Ureter (tissue), 1 donor: Measurements from ENCODE around the gene IGF1R. TPM values are rescaled to one million over a fixed set of nuclear protein-coding genes. Genes with fewer than 3 reads are reported as not detected.
A peak's percentile ranks its signal among the peaks of the same experiment; 100 is the strongest.

Source experiments
- DNase-seq: peaks from one replicate; pipeline ENCODE4 v3.0.0-alpha.2; 2020; ENCODE audit warnings: low spot score
- total RNA-seq: library from RNA; stranded (reverse); gene quantifications from one replicate; pipeline ENCODE4 v1.2.4, GENCODE V29; 2023
- donor health status: DM: yes; HTN: yes; CAD: no.

IGF1R gene
- total RNA-seq, 1 donor from 2014 or later, result 88.6 TPM

DNA sequence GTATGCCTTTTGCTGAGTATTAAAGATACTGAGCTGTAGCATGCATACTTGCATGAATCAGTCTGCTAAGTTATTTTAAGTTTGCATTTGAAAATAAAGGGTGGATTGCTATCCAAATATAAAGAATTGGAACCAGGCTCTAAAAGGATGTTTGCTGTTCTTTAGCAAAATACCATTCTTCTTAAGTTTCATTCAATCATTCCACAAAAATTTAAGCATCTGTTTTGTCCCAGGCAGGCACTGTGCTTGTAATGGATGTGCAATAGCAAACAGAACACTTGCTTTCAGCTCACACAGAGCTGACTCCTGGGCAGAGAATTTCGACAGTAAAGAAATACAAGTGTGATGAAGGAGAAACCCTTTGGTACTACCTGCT lies 208.2 kb downstream of the IGF1R start:
- DNase-seq, result no peak

DNA sequence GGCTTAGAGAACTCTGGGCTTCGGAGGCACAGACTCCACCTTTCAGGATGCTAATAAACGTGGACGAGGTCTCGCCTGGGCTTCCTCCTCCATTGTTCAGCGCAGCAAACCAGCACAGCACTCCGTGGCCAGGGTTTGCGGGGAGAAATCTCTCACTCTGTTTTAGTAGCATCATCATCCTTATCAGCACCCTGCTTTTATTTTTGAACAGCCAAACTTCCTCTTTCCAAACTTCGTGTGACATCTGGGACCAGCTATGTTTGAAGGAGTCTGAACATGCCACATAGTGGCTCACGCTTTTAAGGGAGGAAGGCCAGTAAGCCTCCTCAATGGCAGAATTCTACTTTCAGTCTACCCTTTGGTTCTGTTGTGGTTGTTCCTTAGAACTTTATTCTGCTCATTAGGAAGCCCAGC lies 210.3 kb downstream of the IGF1R start:
- no peak for DNase-seq

DNA sequence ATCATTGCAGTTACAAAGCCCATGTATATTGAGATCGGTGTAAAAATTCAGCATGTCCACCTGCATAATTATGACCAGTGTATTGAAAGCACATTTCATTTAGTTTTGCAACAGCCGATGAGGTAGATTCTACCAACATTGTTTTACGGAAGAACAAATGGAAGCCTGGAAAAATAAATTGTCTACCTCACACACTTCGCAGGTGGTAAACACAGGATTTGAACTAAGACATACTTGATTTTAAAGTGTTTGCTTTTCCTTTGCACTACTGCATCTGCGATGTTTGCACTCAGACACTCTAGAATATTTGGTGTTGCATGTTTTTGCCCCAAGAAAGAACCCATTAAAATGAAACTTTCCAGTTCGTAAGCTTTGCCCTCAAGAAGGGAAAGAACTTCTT lies 210.8 kb downstream of the IGF1R start:
- DNase-seq, result no peak

DNA sequence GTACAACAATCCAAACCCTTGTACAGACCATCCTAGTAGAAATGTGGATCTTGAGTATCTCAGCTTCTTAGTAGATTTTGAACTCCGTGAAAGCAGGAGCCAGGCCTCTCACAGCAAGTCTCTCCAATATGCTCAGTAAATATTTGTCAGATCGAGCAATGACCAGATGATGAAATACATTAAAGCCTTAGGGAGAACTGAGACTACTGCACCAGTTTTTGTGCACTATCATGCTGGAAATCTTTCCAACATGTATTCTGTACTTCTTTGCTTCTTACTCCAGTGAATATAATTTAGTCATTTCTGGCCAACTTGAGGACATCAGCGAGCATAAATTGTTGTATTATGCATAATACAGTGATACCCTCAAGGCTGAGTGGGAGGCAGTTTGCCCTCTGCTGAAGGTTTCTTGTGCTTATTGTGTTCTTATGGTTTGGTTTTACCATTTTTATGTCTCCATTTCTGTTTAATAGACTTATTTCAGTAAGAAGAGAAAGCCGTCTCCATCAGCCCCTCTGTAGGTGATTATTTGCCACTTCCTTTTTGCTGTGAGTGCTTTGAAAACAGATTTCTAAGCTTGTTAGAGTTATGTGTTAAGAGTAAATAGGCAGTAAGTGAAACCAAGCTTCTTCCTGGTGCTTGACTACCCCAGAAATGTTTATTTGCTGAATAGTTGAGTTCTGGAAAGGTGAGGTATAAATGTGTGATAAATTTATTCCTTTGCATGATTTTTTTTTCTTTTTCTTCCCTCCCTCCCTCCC lies 212.1 kb downstream of the IGF1R start:
- no peak for DNase-seq

DNA sequence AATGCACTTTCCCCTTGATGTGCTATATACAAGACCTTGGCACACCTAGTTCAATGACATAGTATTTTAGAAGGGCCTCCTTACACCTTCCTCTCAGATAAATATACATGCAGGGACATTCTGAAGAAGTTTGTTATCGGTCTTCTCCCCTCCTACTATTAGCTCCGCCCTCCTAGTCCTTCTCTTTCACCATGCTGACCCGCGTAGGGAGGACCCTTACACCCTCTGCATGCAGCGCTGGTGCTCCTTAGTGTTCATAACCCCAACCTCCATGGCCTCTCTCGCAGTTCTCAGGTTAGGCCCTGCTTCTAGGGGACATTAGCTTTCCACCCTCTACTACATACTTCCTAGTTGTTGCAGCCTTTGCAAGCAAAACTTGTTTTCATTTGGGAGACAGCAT lies 212.8 kb downstream of the IGF1R start:
- DNase-seq, result no peak

DNA sequence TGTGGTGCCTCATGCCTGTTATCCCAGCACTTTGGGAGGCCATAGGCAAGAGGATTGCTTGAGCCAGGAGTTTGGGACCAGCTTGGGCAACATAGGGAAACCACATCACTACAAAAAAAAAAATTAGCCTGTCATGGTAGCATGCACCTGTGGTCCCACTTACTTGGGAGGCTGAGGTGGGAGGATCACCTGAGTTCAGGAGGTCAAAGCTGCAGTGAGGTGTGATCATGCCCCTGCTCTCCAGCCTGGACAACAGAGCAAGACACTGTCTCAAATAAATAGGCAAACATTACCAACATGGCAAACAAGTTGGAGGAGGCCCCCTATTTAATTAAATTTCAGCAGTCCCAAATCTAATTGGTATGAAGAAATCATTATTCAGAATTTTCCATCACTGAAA lies 215.6 kb downstream of the IGF1R start:
- no peak for DNase-seq

DNA sequence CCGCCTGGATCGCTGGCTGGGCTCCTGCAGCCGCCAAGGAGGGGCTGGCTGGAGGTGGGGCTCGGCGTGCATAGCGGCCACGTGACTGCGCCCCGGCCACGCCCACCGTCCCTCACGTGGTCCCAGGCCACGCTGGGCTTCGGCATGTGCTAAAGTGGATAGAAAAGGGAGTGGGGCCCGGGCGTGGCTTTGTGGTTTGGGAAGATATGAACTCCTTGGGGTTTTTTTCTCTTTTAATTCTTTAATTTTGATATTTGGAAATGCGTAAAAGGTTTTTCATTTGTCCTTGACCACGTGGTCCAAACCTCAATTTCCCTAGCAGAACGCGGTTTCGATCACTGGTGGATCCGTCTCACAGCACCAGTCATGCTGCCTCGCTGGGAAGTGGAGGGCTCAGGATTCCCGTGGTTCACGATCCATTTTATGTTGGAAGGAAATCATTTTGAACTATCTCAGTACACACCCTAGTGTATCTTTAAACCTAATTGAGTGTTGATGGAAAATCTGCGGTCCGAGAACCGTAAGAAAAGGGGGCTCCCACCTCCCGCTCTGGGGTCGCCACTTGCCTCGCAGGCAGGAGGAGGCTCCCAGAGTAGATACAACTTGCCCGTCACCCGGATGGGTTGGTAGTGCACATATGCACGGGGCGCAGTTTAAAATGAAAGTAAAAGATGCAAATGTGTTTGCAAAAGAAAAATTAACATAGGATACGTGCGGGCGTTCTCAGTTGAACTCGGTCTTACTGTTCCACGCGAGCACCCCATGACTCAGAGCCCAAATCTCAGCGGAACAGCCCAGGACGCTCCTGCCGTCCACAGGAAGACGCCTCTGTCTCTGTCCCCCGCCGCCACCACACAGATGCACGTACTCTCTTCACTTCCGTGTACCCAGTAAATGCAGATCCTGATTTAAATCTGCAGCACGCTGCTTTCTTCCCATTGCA lies 217.3 kb downstream of the IGF1R start:
- DNase-seq, result peak; percentile 84

DNA sequence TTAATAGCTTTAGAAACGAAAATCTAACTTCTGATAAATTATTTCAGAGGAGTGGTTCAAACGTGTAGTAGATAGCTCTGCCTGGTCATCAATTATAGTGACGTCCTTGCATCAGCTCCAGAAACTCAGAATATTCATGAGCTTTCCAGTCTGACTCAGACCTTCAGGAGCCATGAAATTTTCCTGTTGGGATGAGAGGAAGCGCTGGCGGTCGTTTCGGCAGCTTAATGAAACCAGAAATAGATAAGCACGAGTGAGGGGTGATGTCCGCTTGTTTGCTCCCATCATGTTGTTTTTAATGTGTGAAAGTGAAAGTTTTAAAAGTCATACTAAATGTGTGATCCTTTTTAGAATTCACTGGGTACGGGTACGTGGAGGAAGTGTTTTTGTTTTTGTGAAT lies 218.2 kb downstream of the IGF1R start:
- no peak for DNase-seq

DNA sequence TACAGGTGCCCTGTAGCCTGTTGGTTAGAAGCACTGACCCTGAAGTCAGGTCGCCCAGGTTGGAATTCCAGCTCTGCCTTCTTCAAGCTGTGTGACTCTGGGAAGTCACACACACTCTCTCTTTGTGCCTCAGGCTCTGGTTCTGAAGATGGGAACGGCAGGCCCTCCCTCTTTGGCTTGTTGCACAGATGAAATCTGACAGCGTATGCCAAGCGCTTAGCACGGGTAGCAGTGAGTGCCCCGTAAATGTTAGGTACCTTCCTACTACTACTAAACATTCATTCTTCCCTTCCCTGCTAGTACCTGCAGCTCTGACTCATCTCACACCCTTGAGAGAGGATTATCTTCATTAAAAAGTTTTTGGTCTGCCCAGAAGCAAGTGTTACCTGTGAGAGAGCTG lies 220.2 kb downstream of the IGF1R start:
- DNase-seq, result no peak

DNA sequence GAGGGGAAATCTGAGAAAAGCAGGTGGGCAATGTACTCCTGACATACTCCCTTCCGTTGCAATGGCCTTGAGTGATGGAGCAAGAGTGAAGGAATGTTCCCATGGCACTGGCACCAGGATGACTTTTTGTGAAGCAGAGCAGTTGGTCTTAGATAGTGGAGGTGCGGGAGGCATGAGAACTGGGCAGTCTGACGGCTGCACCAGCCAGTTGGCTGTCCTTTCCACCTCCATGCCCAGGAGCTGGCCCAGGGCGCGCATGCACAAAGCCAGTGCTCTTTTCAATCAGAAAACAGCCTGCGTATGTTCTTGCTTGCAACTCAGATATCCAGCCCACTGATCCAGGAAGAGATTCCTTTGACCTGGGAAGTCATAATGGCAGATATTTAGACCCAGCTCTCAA lies 222.4 kb downstream of the IGF1R start:
- no peak for DNase-seq

DNA sequence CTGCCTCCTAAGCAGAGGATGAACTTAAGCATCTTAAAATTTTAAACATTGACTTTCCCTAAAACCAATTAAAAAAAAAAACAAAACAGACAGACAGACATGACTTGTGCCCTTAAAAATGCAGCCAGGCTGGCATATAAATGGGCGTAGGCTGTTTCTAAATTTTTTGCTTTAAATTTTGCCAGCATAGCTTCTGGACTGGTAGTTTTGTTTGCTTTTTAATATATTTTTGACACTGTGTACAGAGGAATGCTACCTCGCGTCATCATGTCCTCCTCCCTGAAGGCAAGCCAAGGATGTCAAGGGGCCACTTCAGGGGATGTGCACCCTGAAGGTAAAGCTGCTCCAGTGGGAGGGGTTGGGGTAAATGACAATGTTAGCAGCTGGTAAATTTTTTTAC lies 224.4 kb downstream of the IGF1R start:
- DNase-seq, result no peak

DNA sequence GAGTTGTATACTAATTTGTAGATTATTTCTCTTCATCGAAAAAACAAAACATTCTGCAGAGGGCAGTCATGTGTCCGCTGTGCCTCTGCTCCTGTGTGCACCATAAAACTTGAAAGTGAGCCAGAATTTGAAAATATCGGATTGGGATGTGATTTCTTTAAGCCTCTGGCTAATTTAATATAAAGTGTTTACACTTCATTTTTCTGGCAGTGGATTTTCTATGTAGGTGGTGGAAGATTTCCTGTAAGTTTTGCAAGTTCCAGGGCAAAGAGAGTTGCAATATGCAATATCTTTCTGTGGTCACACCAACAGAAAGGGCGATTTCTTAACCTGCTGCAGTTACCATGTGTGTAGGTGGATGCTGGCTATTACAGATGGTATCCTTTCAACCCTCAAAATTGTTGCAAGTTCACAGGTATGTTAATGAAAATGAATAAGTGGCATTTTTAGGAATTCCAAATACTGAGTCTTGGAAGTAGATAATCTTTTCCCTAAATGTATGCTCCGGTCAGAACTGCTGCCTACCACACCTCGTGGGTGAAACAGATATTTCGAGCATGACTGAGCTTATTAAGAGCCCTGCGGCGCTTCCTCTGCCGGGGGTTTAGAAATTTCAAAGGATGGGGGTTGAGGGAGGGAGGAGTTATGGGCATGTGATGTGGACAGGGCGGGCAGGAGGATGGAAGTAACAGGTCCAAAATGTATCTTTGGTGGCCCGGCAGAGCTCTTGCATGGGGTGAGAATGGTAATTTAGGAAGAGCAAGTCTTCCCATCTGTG lies 225.3 kb downstream of the IGF1R start:
- no peak for DNase-seq

DNA sequence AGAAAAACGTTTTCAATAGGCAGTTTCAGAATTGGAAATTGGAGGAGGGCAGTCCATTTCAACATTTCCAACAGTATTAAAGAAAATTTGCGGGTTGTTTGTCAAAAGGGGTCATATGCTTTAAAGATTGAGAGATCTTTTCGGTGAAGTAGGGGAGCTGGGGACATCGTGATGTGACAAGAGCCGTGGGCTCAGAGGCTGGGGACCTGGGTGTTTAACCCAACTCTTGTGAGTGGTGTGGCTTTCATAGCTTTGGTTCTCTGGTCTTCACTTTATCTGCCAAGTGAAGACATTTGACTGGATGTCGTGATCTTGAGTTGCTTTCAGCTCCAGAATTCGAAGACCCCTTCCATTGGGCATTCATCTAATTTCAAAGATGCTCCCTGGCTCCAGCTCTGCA lies 226.0 kb downstream of the IGF1R start:
- no peak for DNase-seq

DNA sequence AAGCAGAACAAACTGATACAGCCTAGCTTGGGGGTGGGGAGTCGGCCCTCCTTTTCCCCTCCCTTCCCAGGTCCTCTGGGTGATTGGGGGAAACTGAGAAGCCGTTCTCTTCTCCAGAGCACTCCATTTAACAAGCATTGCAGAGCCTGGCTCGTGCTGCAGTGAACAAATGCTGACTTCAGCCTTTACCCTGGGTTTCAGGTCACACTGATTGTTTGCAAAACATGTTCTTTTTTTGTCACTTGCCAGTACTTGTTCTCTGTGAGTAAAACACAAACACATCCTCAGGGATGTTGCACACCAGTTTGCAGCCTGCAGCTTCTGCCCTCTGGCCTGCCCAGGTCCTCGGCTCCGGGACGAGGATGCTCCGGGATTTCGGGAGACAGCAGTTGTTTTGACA lies 226.4 kb downstream of the IGF1R start:
- no peak for DNase-seq

DNA sequence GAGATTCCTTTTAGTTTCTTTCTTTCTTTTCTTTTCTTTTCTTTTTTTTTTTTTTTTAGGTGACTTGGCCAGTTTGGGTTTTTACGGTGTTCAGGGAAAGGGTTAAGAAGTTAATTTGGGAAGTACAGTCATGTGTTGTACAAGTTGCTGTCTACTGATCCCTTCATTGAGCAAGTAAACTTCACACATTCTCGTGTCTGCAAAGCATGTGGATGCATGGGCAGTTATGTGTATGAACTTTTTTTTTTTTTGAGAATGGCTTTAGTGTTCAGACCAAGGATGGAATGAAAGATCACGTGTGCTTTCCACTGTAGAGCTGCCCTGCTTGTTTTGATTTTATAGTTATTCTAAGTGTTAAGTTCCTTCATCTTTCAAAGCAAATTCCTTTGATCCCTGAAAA lies 227.0 kb downstream of the IGF1R start:
- no peak for DNase-seq

DNA sequence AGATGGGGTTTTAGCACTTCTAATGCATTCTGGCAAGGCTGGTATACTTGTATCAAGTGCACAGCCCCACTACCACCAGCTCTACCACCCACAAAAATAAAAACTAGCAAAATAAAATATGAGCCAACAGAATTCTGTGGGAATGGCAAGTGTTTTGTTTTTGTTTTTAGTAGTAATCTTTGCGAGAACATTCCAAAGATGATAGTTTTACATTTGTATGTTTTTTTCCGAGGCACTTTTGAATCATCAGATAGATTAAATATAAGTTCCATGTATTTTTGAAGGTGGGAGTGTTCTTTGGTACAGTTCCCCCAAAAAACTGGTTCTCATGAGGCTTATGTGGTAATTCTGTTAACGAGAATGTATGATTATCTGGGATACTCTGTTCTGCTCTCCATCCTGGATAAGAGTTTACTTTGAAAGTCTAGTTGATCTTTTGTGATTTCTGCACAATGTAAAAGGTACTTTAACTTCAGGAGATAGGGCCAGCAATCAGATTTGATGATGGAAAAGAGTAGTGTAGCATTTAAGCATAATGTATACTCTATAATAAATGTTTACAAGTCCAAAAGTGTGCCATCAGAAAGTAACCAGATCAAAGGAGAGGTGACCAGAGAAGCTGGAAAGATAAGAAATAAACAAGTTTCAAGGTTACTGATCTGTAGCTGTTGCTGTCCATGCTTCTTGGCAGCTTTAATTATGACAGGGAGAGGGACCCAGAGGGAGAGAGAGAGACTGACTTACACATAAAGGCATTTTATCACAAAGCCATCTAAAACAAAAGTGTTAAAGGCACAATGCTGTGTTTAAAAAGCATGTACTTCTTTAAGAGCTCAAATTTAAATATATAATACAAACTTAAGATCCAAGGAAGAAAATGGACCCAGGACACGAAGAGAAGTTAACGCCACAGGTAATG lies 228.4 kb downstream of the IGF1R start:
- no peak for DNase-seq

DNA sequence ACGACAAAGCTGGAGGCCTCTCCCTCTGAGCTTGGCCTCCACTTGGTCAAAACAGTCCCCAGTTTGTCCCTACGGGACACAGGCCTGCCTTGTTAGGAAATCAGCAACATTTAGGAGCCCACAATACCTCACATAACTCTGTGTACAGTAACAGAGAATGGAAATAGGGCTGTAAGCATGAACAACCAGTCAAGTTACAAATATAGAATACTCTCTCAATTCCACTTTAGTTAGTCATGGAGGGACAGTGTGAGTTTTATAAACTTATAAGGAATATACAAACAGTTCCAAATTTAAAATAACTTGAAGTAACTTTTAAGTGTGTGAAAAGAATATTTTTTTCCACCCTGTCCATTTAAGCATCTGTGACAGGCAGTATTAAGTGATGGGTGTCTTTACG lies 229.8 kb downstream of the IGF1R start:
- DNase-seq, result no peak

DNA sequence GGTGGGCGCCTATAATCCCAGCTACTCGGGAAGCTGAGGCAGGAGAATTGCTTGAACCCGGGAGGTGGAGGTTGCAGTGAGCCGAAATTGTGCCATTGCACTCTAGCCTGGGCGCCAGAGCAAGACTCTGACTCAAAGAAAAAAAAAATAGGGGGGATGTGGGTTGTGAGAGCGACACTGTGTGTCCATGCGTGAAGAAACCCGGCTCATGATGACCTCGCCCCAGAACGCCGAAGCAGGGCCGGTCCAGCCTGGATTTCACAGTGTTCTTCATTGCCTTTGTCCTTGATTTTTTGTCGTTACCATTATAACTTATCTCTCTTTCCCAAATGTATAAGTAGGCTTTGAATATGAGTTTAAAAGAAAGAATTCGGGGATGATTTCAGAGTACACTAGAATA lies 230.5 kb downstream of the IGF1R start:
- DNase-seq, result no peak

DNA sequence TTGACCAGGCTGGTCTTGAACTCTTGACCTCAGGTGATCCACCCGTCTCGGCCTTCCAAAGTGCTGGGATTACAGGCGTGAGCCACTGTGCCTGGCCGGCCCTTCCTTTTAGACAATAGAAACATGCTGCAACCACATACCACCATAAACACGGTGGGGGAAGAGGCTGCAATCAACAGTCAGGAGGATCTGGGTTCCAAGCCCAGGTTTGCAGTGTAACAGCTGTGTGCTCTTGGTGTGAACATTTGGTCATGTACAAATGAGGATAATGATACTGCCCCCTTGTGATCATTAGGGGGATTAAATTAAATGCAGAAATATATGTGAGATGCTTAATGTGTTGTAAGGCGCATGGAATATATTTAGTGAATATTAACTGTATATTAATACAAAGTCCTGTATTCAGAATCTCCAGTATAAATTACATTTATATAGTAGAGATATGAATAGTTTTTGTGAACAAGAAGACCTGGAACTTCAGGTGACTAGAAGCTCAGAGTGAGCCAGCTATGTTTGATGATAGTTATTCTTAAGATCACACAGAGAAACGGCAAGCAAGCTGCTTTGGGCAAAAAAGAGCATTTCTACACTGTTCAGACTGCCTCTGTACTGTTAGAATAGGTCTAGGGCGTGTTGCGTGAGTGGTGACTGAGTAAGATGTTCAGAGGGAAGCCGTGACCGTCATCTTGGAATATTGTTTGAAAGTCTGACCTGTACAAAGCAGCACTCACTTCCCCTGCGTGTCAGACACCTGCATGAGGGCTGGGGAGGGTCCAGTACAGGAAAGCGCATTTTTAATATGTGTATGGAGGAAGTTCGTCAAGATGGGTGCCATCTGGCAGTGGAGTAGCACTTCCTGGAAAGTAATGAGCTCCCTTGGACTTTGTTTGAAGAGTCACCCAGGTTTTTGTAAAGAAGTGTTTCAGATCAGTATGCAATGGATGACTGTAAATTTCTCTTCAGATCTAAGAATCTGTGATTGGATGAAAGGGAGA lies 233.5 kb downstream of the IGF1R start:
- no peak for DNase-seq

DNA sequence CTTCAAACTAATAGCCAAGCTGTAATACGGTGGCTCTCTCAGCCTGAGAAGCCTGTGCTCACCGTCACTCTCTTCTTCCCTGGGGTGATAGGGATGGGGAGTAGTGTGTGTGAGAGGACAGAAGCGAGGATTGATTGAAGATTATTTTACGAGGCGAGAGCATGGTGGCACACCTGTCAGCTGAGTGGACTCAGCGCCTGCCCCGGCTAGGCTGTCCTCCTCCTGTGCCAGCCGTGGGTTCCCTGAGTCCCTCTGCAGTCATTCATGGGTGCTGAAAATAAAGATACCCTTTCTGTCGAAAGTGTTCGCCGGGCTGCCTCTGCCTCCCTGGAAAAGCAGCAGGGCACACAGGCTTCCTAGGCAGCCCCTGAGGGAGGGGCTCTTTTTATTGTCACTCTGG lies 235.1 kb downstream of the IGF1R start:
- no peak for DNase-seq
